Stimulated activated CD8-positive, alpha-beta memory T cell treated with anti-CD3 and anti-CD28 coated beads, Interleukin-12 subunit alpha, Interleukin-12 subunit beta, amount 100 ng/mL, for 24 hours (primary cell): ENCODE data around the gene CDV3.
A peak's percentile ranks its signal among the peaks of the same experiment; 100 is the strongest.

Experiments
- DNase-seq: peaks from one replicate; pipeline ENCODE4 v3.0.0-alpha.2; 2020; ENCODE audit errors: extremely low read depth

The CDV3 gene

GRCh38 chr3:133568294-133569014, 5.0 kb upstream of the CDV3 start:
- no peak for DNase-seq

DNA sequence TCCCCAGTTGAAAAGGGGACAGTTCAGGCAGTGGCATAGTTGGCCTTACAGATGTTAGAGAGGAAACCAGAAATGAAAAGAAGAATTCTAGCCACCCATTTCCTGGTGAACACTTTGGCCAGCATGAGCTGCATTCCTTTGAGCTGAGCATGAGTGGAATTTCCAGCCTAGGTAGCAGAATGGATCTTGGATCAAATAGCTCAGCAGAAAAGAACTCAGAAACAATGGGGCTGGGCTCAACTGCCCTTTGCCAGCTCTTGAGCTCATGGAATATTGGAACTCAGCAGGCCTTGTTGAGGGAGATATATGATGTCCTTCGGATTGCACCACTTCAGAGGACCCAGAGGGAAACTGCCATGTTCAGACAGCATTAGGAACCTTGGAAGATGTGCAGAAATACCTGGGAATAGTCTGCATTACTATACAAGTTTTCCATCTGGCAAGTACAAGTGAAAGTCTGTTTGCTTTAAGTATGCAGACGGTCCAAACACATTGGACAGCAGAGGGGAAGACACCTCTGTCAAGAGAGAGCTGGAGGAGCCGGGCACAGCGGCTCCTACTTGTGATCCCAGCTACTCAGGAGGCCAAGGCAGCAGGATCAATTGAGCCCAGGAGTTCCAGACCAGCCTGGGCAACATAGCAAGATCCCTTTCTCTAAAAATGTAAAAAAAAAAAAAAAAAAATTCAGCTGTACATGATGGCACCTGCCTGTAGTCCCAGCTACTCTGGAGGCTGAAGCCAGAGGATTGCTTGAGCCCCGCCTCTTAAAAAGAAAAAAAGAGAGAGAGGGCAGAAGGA, 3.1 kb upstream of the CDV3 start:
- no peak for DNase-seq

- no peak for DNase-seq
Observed at GRCh38 chr3:133570937-133571320, 2.6 kb upstream of the CDV3 start.

GRCh38 chr3:133572158-133573053, 1.1 kb upstream of the CDV3 start:
- no peak for DNase-seq

GRCh38 chr3:133573054-133573628, 345 bp upstream of the CDV3 start:
- peak; percentile 100 for DNase-seq

- no peak for DNase-seq
Observed at GRCh38 chr3:133574260-133574881, 885 bp downstream of the CDV3 start.

- no peak for DNase-seq
Observed at GRCh38 chr3:133575086-133575485, 1.6 kb downstream of the CDV3 start.

- DNase-seq: no peak
Observed at GRCh38 chr3:133576169-133576568, 2.7 kb downstream of the CDV3 start.

DNA sequence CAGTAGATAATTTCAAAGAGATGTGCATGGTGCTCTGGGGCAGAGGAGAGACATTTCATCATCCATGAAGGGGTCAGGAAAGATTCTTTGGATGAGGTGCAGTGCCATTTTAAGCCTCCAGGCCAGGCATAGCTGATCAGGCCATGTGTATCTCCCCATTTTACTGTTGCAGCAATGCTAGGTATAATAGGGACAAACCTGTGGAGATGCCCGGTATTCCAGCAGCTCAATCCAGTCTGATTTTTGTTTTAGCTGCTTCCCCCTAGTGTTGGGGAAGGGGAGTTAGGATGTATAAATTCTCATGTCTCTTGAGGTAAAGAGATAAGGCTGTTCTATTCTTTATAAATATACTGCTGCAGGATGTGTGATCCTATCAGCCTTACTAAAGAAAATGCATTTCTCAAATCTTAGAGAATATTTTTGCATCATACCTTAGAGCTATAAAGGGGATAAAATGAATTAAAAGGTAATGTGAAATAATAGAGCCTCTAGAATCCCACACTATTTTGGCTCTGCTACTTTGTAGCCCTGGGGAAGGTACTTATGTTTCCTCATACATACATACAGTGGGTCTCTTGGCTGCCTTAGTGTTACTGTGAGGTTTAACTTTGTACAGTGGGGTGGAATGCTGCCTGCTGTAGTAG, 5.2 kb downstream of the CDV3 start:
- DNase-seq: no peak

DNA sequence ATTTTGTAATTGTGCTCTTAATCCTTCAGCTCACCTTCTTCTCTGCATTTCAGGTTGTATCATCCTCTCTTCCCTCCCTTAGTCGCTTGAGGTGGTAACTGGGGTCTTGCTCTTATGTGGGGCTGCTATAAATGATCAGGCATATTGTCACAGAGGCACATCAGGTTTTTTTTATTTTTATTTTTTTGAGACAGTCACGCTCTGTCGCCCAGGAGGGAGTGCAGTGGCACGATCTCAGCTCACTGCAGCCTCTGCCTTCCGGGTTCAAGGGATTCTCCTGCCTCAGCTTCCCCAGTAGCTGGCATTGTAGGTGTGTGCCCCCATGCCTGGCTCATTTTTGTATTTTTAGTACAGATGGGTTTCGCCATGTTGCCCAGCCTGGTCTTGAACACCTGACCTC, 9.9 kb downstream of the CDV3 start:
- no peak for DNase-seq

DNA sequence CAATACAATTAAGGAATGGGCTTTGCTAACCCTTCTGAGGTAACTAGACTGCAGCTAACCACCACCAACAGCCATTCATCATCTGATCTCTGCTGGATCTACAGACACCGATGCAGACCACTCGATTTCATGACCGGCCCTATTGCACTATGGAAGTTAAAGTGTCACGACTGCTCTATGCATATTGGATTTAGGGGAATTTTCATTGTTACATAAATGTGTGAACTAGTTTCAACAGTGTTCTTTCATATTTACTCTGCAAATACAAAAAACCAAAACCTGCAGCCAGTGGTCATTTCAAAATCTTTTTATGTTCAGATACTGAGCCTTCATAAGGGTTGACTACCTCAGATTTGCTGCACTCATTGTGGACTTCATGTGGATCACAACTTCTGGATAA, 14.5 kb downstream of the CDV3 start:
- no peak for DNase-seq

DNA sequence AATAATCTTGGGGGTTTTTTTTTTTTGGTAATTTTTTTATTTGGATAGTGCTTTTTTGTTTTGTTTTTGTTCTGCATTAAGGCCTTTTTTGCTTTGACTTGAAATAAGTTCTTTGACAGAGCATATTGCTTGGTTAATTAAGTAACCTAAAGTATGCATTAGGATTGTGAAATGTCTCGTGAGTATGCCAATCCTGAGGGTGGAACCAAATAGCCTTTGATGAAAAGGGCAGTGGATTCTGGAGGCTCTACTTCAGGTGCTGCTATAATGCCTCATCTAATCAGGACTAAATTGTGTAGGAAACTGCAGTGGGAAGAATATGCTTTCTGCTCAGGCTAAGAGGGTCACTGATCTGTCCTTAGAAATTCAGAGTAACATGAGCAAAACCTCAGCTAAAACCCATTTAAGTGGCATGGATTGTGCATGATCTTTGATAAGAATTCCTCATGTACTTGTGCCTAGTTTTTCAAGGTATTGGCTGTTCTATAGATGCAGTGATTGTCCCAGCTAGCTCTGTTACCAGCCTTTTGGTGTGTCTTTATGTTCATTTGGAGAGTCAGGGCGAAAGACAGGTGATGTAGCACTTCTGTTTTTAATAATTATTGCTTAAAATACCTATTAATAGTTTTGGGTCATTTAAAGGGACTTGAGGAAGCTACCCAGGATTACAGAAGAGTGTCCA, 15.4 kb downstream of the CDV3 start:
- no peak for DNase-seq

- no peak for DNase-seq
Observed at GRCh38 chr3:133589503-133589902, 16.0 kb downstream of the CDV3 start.

DNA sequence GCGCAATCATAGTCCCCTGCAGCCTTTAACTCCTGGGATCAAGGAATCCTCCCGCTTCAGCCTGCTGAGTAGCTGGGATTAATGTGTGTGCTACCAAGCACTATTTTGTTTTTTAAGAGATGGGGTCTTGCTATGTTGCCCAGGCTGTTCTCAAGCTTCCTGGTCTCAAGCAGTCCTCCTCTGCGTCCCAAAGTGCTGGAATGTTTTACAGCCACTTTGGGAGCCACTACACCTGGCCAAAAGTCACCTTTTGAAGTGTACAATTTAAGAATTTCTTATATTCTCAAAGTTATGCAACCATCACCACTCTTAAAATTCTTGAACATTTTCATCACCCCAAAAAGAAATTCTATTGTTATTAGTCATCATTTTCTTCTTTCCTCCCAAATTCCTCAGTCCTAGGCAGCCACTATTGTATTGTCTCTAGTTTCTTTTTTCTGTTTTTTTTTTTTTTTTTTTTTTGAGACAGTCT, 17.8 kb downstream of the CDV3 start:
- DNase-seq: no peak

GRCh38 chr3:133592843-133593242, 19.4 kb downstream of the CDV3 start:
- DNase-seq: no peak

DNA sequence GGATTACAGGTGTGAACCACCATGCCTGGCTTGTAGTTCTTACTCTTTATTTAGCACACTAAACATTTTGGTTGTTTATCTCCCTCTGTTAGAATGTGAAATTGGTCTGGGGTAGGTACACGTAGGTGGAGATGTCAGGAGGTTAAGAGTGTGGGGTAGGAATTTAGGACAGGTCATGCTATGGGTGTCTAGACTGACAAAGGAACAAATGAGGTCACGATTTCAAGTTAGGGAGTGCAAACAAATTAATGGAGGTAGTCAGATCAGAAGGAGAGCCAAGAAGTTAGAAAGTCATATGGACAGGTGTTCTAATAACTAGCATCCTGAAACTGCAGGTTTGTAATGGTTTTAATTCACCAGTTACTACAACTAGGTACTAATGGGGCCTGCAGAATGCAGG, 19.8 kb downstream of the CDV3 start:
- no peak for DNase-seq

DNA sequence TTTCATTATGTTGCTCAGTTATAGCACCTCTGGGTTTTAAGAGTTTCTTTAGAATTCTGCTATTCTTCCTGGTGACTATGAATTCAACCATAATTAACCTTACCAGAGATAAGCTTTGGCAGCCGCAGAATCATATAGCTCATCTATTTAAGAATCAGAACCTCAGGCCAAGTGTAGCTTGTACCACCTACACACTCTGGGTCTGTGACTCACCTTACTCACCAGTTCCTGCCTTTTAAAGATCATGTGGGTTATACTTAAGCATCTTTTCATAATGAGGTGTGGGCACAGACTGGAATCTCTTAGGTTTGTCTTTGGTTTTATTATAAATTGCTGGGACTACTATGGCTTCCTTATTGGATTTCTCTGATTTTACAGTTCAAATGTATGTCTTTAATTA, 21.9 kb downstream of the CDV3 start:
- no peak for DNase-seq

- no peak for DNase-seq
Observed at GRCh38 chr3:133598405-133598804, 24.9 kb downstream of the CDV3 start.

GRCh38 chr3:133599280-133599679, 25.8 kb downstream of the CDV3 start:
- no peak for DNase-seq

GRCh38 chr3:133600572-133601081, 27.1 kb downstream of the CDV3 start:
- DNase-seq: no peak
